Keratinocyte (primary cell): ENCODE measurements around the gene TUT7. TPM values are rescaled to one million over a fixed set of nuclear protein-coding genes. Genes with fewer than 3 reads are reported as not detected.

Experiments
- DNase-seq: peaks from one replicate; pipeline ENCODE4 v3.0.0-alpha.2; 2011; ENCODE audit warnings: low read depth, missing footprints, low spot score
- FAIRE-seq: peaks from 2 replicates; lab custom pipeline; 2011; peaks lifted over from hg19 to GRCh38; lab: Jason Lieb, UNC
- H2AFZ ChIP-seq: 2 replicates; pipeline ENCODE4 v1.6.0; 2012; ENCODE audit warnings: low read length, control low read depth, inconsistent platforms; ENCODE audit not compliant: control insufficient read depth
- H3K27ac ChIP-seq: 2 replicates; pipeline ENCODE4 v1.5.1; 2011; ENCODE audit warnings: low read length; ENCODE audit not compliant: control insufficient read depth, insufficient read depth
- H3K27me3 ChIP-seq: 3 replicates; pipeline ENCODE4 v1.6.0; 2011; ENCODE audit warnings: low read length; ENCODE audit not compliant: control insufficient read depth, insufficient read depth; ENCODE audit errors: extremely low read depth
- H3K36me3 ChIP-seq, 2 experiments: 2 replicates in 1 of 2; 3 replicates in 1 of 2; pipeline ENCODE4 v1.5.1; 2011; ENCODE audit warnings: low read length in 2 of 2, mild to moderate bottlenecking in 1 of 2; ENCODE audit not compliant: control insufficient read depth in 2 of 2, insufficient read depth in 2 of 2; ENCODE audit errors: extremely low read depth in 1 of 2
- H3K4me1 ChIP-seq: 3 replicates; pipeline ENCODE4 v1.5.1; 2011; ENCODE audit warnings: low read length; ENCODE audit not compliant: control insufficient read depth, insufficient read depth; ENCODE audit errors: extremely low read depth
- H3K4me2 ChIP-seq: 3 replicates; pipeline ENCODE4 v1.6.0; 2011; ENCODE audit warnings: low read depth, low read length; ENCODE audit not compliant: control insufficient read depth, insufficient read depth; ENCODE audit errors: extremely low read depth
- H3K4me3 ChIP-seq, 3 experiments: fragments of 200-600 bp in 1 of 3; sonication (generic) in 1 of 3; 2 replicates in 2 of 3; 3 replicates in 1 of 3; pipeline ENCODE4 v1.5.1; 2011 to 2016; ENCODE audit warnings: low read length in 3 of 3, mild to moderate bottlenecking in 3 of 3, control low read depth in 2 of 3, inconsistent platforms in 1 of 3, low read depth in 1 of 3, mixed read lengths in 1 of 3, mixed run types in 1 of 3, moderate library complexity in 1 of 3; ENCODE audit not compliant: control insufficient read depth in 2 of 3, insufficient read depth in 2 of 3; ENCODE audit errors: extremely low read depth in 1 of 3
- H3K79me2 ChIP-seq: 2 replicates; pipeline ENCODE4 v1.6.0; 2012; ENCODE audit warnings: low read length; ENCODE audit not compliant: control insufficient read depth, insufficient read depth
- H3K9ac ChIP-seq: 3 replicates; pipeline ENCODE4 v1.6.0; 2011; ENCODE audit warnings: low read length; ENCODE audit not compliant: control insufficient read depth, insufficient read depth; ENCODE audit errors: extremely low read depth
- H3K9me1 ChIP-seq: 3 replicates; pipeline ENCODE4 v1.6.0; 2011; ENCODE audit warnings: low read length; ENCODE audit not compliant: control insufficient read depth, insufficient read depth; ENCODE audit errors: extremely low read depth
- H3K9me3 ChIP-seq: 2 replicates; pipeline ENCODE4 v1.5.1; 2012; ENCODE audit warnings: low read depth, low read length; ENCODE audit not compliant: control insufficient read depth
- H4K20me1 ChIP-seq: 3 replicates; pipeline ENCODE4 v1.6.0; 2011; ENCODE audit warnings: low read length; ENCODE audit not compliant: control insufficient read depth, insufficient read depth; ENCODE audit errors: extremely low read depth
- CTCF ChIP-seq, 3 experiments: IDR thresholded peaks in 1 of 3; conservative IDR thresholded peaks in 1 of 3; optimal IDR thresholded peaks in 1 of 3; 2 replicates in 2 of 3; 3 replicates in 1 of 3; pipeline versions ENCODE3 to v1.5.1; 2011; ENCODE audit warnings: low read length in 3 of 3, mild to moderate bottlenecking in 3 of 3, moderate library complexity in 2 of 3, control low read depth in 1 of 3, inconsistent platforms in 1 of 3; ENCODE audit not compliant: insufficient read depth in 2 of 3; ENCODE audit errors: extremely low read depth in 1 of 3
- EZH2 ChIP-seq: IDR thresholded peaks from one replicate; pipeline ENCODE4 v1.6.1; 2012; ENCODE audit warnings: inconsistent platforms, mild to moderate bottlenecking, low read length, moderate library complexity
- dilution Hi-C: fragments of 300-500 bp; cut with MboI; formaldehyde crosslinking; loops from one replicate; pipeline ENCODE4 v1.7.0; 2020; ENCODE audit warnings: low sequenced_read_pairs; ENCODE audit not compliant: extremely low pct_ligation_motif_present
- polyA plus RNA-seq, 5 experiments: library from polyadenylated mRNA; depleted of rRNA in 3 of 5; stranded (reverse) in 3 of 5; stranded (forward) in 1 of 5; unstranded in 1 of 5; fragments of >200 nt; gene quantifications; 1 replicate in 1 of 5; 2 replicates in 3 of 5; 3 replicates in 1 of 5; pipeline versions ENCODE4 v1.2.1 to v1.2.3, GENCODE V29; 2011 to 2012; ENCODE audit warnings: missing spikeins in 2 of 5, low read depth in 1 of 5, low replicate concordance in 1 of 5

Gene TUT7
- polyA plus RNA-seq, 1 donor (not counting 4 experiments of a cell fraction or from before 2014, with no cell fraction given), result 34.0 TPM

- peaks cover 42% of the 10 kb centered on the region for H3K79me2 ChIP-seq
- H3K4me1 ChIP-seq, result peaks cover 4% of the 10 kb centered on the region
- peaks cover 5 to 8% of the 10 kb centered on the region in 2 experiments for H3K36me3 ChIP-seq
- H2AFZ ChIP-seq, result no peak overlapping the region
- no peak overlapping the region for H3K9ac ChIP-seq
- H3K27ac ChIP-seq, result no peak overlapping the region
- H3K4me2 ChIP-seq, result no peak overlapping the region
- DNase-seq (no peak), FAIRE-seq (no peak)
- peaks cover 3% of the 10 kb centered on the region for H3K9me1 ChIP-seq
- TF ChIP-seq CTCF (optimal IDR thresholded peaks at IDR 0.05 in 1 of 3, IDR thresholded peaks at IDR 0.05 in 1 of 3, conservative IDR thresholded peaks at IDR 0.05 in 1 of 3; ENCODE audit: extremely low read depth in 1 of 3, insufficient read depth in 2 of 3, low read length in 3 of 3) (no peak), EZH2 (no peak)
- dilution Hi-C loops, result no loop called here
- no peak overlapping the region for H3K4me3 ChIP-seq
- H3K9me3 ChIP-seq, result no peaks in the 10 kb centered on the region
- H4K20me1 ChIP-seq, result no peaks in the 10 kb centered on the region
- no peaks in the 10 kb centered on the region for H3K27me3 ChIP-seq
These were observed 77.1 kb downstream of the TUT7 start for GRCh38 chr9:86277072-86277471.

- Histone ChIP-seq H3K79me2 (peaks cover 34% of the 10 kb centered on the region), H3K4me3 (no peak overlapping the region), H3K9me3 (no peaks in the 10 kb centered on the region), H3K9me1 (peaks cover 3% of the 10 kb centered on the region), H2AFZ (no peak overlapping the region), H3K36me3 (peaks cover 7 to 12% of the 10 kb centered on the region in 2 experiments), H3K4me2 (no peak overlapping the region), H3K9ac (no peak overlapping the region), H3K4me1 (peaks cover 2% of the 10 kb centered on the region), H3K27ac (no peak overlapping the region), H4K20me1 (no peaks in the 10 kb centered on the region), H3K27me3 (no peaks in the 10 kb centered on the region)
- dilution Hi-C loops, result no loop called here
- no peak for FAIRE-seq
- DNase-seq, result no peak
- TF ChIP-seq CTCF (optimal IDR thresholded peaks at IDR 0.05 in 1 of 3, IDR thresholded peaks at IDR 0.05 in 1 of 3, conservative IDR thresholded peaks at IDR 0.05 in 1 of 3; ENCODE audit: extremely low read depth in 1 of 3, insufficient read depth in 2 of 3, low read length in 3 of 3) (peak in 2 of 3 experiments; percentile 6 to 21), EZH2 (no peak)
These were observed 78.2 kb downstream of the TUT7 start for GRCh38 chr9:86275962-86276361.
